ENCODE results near the gene TUG1. TPM values are rescaled to one million over a fixed set of nuclear protein-coding genes. Genes with fewer than 3 reads are reported as not detected.

The TUG1 gene
- total and polyA plus RNA-seq, 10 of the 15 experiments (the other 5 are each of a cell fraction or from before 2014, with no cell fraction given): 19.3 to 116 (median 54.9) TPM

GRCh38 chr22:30922151-30922611 is 46.9 kb upstream of the TUG1 start (continued):
- TF ChIP-seq, protein P1, sequence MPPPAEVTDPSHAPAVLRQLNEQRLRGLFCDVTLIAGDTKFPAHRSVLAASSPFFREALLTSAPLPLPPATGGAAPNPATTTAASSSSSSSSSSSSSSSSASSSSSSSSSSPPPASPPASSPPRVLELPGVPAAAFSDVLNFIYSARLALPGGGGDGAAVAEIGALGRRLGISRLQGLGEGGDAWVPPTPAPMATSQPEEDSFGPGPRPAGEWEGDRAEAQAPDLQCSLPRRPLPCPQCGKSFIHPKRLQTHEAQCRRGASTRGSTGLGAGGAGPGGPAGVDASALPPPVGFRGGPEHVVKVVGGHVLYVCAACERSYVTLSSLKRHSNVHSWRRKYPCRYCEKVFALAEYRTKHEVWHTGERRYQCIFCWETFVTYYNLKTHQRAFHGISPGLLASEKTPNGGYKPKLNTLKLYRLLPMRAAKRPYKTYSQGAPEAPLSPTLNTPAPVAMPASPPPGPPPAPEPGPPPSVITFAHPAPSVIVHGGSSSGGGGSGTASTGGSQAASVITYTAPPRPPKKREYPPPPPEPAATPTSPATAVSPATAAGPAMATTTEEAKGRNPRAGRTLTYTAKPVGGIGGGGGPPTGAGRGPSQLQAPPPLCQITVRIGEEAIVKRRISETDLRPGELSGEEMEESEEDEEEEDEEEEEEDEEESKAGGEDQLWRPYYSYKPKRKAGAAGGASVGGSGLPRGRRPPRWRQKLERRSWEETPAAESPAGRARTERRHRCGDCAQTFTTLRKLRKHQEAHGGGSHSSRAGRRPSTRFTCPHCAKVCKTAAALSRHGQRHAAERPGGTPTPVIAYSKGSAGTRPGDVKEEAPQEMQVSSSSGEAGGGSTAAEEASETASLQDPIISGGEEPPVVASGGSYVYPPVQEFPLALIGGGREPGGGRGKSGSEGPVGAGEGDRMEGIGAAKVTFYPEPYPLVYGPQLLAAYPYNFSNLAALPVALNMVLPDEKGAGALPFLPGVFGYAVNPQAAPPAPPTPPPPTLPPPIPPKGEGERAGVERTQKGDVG (CRISPR knock-in tag; IDR thresholded peaks at IDR 0.05): peak; percentile 45; the same call in 1 of the 2 replicates
- peak; percentile 66; the same call in 1 of the 2 replicates for TF ChIP-seq ZNF592 (IDR thresholded peaks at IDR 0.05)
- peak; percentile 77; the same call in 1 of the 2 replicates for TF ChIP-seq MLLT1 (IDR thresholded peaks at IDR 0.05)
- 0 out of 2 replicates have a peak, but pooled peaks have one; percentile 23 for TF ChIP-seq FOXK2 (IDR thresholded peaks at IDR 0.05)
- peak; percentile 68; the same call in 1 of the 2 replicates for TF ChIP-seq RUNX3 (IDR thresholded peaks at IDR 0.05; ENCODE audit: low read length)
- peak; percentile 79 for TF ChIP-seq POLR2A (IDR thresholded peaks at IDR 0.05; ENCODE audit: low read depth, low read length)
- TF ChIP-seq CBFB (IDR thresholded peaks at IDR 0.05; ENCODE audit: low read depth): no peak
- 0 out of 2 replicates have a peak, but pooled peaks have one; percentile 8 for TF ChIP-seq MTA2 (IDR thresholded peaks at IDR 0.05; ENCODE audit: low read depth)
- TF ChIP-seq, protein P2, sequence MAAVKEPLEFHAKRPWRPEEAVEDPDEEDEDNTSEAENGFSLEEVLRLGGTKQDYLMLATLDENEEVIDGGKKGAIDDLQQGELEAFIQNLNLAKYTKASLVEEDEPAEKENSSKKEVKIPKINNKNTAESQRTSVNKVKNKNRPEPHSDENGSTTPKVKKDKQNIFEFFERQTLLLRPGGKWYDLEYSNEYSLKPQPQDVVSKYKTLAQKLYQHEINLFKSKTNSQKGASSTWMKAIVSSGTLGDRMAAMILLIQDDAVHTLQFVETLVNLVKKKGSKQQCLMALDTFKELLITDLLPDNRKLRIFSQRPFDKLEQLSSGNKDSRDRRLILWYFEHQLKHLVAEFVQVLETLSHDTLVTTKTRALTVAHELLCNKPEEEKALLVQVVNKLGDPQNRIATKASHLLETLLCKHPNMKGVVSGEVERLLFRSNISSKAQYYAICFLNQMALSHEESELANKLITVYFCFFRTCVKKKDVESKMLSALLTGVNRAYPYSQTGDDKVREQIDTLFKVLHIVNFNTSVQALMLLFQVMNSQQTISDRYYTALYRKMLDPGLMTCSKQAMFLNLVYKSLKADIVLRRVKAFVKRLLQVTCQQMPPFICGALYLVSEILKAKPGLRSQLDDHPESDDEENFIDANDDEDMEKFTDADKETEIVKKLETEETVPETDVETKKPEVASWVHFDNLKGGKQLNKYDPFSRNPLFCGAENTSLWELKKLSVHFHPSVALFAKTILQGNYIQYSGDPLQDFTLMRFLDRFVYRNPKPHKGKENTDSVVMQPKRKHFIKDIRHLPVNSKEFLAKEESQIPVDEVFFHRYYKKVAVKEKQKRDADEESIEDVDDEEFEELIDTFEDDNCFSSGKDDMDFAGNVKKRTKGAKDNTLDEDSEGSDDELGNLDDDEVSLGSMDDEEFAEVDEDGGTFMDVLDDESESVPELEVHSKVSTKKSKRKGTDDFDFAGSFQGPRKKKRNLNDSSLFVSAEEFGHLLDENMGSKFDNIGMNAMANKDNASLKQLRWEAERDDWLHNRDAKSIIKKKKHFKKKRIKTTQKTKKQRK (IDR thresholded peaks at IDR 0.05; ENCODE audit: low read depth, low read length): no peak
- TF ChIP-seq ESRRA (IDR thresholded peaks at IDR 0.05; ENCODE audit: low read length): no peak
- TF ChIP-seq TARDBP (IDR thresholded peaks at IDR 0.05; ENCODE audit: borderline replicate concordance): no peak
- TF ChIP-seq IRF3 (IDR thresholded peaks at IDR 0.05): no peak
